Breast epithelium (tissue), 3 donors: ENCODE data around the gene SLC17A7.

Experiments used
- CTCF ChIP-seq, 3 donors: fragments of 450-650 bp; IDR thresholded peaks; one replicate each; pipeline ENCODE4 v1.5.1; 2016 to 2017; ENCODE audit warnings: antibody characterized with exemption in 3 of 3, mild to moderate bottlenecking in 3 of 3, moderate library complexity in 3 of 3
- POLR2A ChIP-seq: fragments of 450-650 bp; IDR thresholded peaks from one replicate; pipeline ENCODE4 v1.6.1; 2016; ENCODE audit warnings: antibody characterized with exemption, mild to moderate bottlenecking, moderate library complexity

GRCh38 chr19:49423985-49424303, 17.4 kb downstream of the SLC17A7 start:
- TF ChIP-seq CTCF (IDR thresholded peaks at IDR 0.05) (no peak), POLR2A (no peak)
